ENCODE measurements around the gene MAPK10. TPM values are rescaled to one million over a fixed set of nuclear protein-coding genes. Genes with fewer than 3 reads are reported as not detected.

The MAPK10 gene
- total RNA-seq, 4 donors from 2014 or later: 4.1 to 50.0 (median 9.4) TPM

- in situ Hi-C loops (cut with MboI; ENCODE audit: low pct_ligation_motif_present in 1 of 4, low pct_unique_long_range_greater_than_20kb in 1 of 4, low sequenced_read_pairs in 3 of 4): loop anchor here in 3 of 4 donors (25.0 kb wide), 2 partner anchors 141 to 166 kb away; no protein-coding TSS in a partner anchor
- intact Hi-C loops (cut with DNase I; ENCODE audit: low total_unique reads): no loop called here
Observed at GRCh38 chr4:85952972-85953650, 406.7 kb downstream of the MAPK10 start.

GRCh38 chr4:85952528-85952927 lies 407.3 kb downstream of the MAPK10 start:
- intact Hi-C loops (cut with DNase I; ENCODE audit: low total_unique reads): no loop called here
- no peaks in the 10 kb centered on the region for H3K27me3 ChIP-seq
- H3K4me1 ChIP-seq: peaks cover 0 to 2% (median 0%) of the 10 kb centered on the region in 4 donors
- H3K36me3 ChIP-seq: no peaks in the 10 kb centered on the region
- no peak for DNase-seq
- WGBS, 2 donors (ENCODE audit: low coverage in 1 of 2): 79 to 88% methylated on average over 3 of the region's 3 CpGs
- no peaks in the 10 kb centered on the region for H3K9me3 ChIP-seq
- in situ Hi-C loops (cut with MboI; ENCODE audit: low pct_ligation_motif_present in 1 of 4, low pct_unique_long_range_greater_than_20kb in 1 of 4, low sequenced_read_pairs in 3 of 4): loop anchor here in 3 of 4 donors (25.0 kb wide), 2 partner anchors 140 to 165 kb away; no protein-coding TSS in a partner anchor
- no peak overlapping the region for H3K4me3 ChIP-seq
- no peak overlapping the region for H3K27ac ChIP-seq
- no peak for TF ChIP-seq POLR2AphosphoS5 (IDR thresholded peaks at IDR 0.05)
- TF ChIP-seq, protein P1, sequence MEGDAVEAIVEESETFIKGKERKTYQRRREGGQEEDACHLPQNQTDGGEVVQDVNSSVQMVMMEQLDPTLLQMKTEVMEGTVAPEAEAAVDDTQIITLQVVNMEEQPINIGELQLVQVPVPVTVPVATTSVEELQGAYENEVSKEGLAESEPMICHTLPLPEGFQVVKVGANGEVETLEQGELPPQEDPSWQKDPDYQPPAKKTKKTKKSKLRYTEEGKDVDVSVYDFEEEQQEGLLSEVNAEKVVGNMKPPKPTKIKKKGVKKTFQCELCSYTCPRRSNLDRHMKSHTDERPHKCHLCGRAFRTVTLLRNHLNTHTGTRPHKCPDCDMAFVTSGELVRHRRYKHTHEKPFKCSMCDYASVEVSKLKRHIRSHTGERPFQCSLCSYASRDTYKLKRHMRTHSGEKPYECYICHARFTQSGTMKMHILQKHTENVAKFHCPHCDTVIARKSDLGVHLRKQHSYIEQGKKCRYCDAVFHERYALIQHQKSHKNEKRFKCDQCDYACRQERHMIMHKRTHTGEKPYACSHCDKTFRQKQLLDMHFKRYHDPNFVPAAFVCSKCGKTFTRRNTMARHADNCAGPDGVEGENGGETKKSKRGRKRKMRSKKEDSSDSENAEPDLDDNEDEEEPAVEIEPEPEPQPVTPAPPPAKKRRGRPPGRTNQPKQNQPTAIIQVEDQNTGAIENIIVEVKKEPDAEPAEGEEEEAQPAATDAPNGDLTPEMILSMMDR (IDR thresholded peaks at IDR 0.05): no peak
- no peak for TF ChIP-seq EP300 (IDR thresholded peaks at IDR 0.05; ENCODE audit: low read depth)
- TF ChIP-seq POLR2A (IDR thresholded peaks at IDR 0.05): no peak

More at GRCh38 chr4:85952972-85953650, 406.7 kb downstream of the MAPK10 start:
- no peak for DNase-seq
- Histone ChIP-seq H3K9me3 (no peaks in the 10 kb centered on the region), H3K4me1 (peaks cover 0 to 2% (median 0%) of the 10 kb centered on the region in 4 donors), H3K27ac (no peak overlapping the region), H3K36me3 (no peaks in the 10 kb centered on the region), H3K4me3 (no peak overlapping the region), H3K27me3 (no peaks in the 10 kb centered on the region)
- WGBS, 2 donors (ENCODE audit: low coverage in 1 of 2): 75 to 77% methylated on average over 3 of the region's 3 CpGs
- no peak for TF ChIP-seq POLR2AphosphoS5 (IDR thresholded peaks at IDR 0.05)
- TF ChIP-seq, protein P1 (IDR thresholded peaks at IDR 0.05): no peak
- no peak for TF ChIP-seq POLR2A (IDR thresholded peaks at IDR 0.05)
- TF ChIP-seq EP300 (IDR thresholded peaks at IDR 0.05; ENCODE audit: low read depth): no peak

DNA sequence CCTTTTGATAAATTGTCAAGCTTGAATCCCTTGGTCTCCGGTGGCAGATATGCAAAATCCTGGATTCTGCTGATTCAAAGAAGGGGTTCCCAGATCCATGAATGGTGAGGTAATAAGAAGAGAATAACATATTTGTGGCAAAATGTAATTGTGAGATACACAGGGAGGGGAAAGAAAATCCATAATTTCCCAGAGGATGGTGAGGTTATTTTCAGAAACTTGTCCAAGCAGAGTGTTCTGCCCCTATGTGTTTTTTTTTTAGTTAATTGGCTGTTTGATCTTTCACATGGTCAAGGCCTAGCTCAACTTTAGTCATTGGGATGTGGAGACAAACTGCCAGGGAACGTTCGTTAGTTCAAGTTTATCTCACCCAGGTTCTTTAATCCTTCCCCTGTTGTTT lies 408.8 kb downstream of the MAPK10 start:
- in situ Hi-C loops (cut with MboI; ENCODE audit: low pct_ligation_motif_present in 1 of 4, low pct_unique_long_range_greater_than_20kb in 1 of 4, low sequenced_read_pairs in 3 of 4) (loop anchor here in 3 of 4 donors (25.0 kb wide), 2 partner anchors 139 to 164 kb away; no protein-coding TSS in a partner anchor), intact Hi-C loops (cut with DNase I; ENCODE audit: low total_unique reads) (no loop called here)
- Histone ChIP-seq H3K4me3 (no peak overlapping the region), H3K4me1 (peaks cover 0 to 2% (median 0%) of the 10 kb centered on the region in 4 donors), H3K36me3 (no peaks in the 10 kb centered on the region), H3K27me3 (no peaks in the 10 kb centered on the region), H3K9me3 (no peaks in the 10 kb centered on the region), H3K27ac (no peak overlapping the region)
- 91 to 96% methylated on average over 3 of the region's 3 CpGs for WGBS, 2 donors (ENCODE audit: low coverage in 1 of 2)
- no peak for TF ChIP-seq POLR2A (IDR thresholded peaks at IDR 0.05)
- no peak for TF ChIP-seq POLR2AphosphoS5 (IDR thresholded peaks at IDR 0.05)
- TF ChIP-seq EP300 (IDR thresholded peaks at IDR 0.05; ENCODE audit: low read depth): no peak
- TF ChIP-seq, protein P1 (IDR thresholded peaks at IDR 0.05): no peak
- no peak for DNase-seq

DNA sequence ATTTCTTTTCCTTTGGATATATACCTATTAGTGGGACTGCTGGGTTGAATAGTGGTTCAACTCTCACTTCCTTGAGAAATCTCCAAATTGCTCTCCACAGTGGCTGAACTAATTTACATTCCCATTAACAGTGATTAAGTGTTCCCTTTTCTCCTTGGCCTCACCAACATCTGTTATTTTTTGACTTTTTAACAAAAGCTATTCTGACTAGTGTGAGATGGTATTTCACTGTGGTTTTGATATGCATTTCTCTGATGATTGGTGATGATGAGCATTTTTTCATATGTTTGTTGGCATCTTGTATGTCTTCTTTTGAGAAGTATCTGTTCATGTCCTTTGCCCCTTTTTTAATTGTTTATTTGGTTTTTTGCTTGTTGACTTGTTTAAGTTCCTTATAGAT lies 413.0 kb downstream of the MAPK10 start:
- H3K4me1 ChIP-seq: no peaks in the 10 kb centered on the region
- intact Hi-C loops (cut with DNase I; ENCODE audit: low total_unique reads): no loop called here
- DNase-seq: no peak

More for the DNA sequence above, 413.0 kb downstream of the MAPK10 start:
- in situ Hi-C loops (cut with MboI; ENCODE audit: low pct_ligation_motif_present in 1 of 4, low pct_unique_long_range_greater_than_20kb in 1 of 4, low sequenced_read_pairs in 3 of 4): no loop called here
- Histone ChIP-seq H3K27me3 (no peaks in the 10 kb centered on the region), H3K9me3 (no peaks in the 10 kb centered on the region), H3K36me3 (no peaks in the 10 kb centered on the region), H3K4me3 (no peak overlapping the region), H3K27ac (no peak overlapping the region)
- no peak for TF ChIP-seq EP300 (IDR thresholded peaks at IDR 0.05; ENCODE audit: low read depth)
